ENCODE measurements around the gene SNTB2. TPM values are rescaled to one million over a fixed set of nuclear protein-coding genes. Genes with fewer than 3 reads are reported as not detected.
"Not testable (repeated sequence)": the region's sequence is repeated elsewhere in the genome, so short reads cannot be mapped to it uniquely, and the experiment has no call there.

Gene SNTB2
- total RNA-seq, 4 donors from 2014 or later: 39.1 to 137 (median 43.0) TPM

DNA sequence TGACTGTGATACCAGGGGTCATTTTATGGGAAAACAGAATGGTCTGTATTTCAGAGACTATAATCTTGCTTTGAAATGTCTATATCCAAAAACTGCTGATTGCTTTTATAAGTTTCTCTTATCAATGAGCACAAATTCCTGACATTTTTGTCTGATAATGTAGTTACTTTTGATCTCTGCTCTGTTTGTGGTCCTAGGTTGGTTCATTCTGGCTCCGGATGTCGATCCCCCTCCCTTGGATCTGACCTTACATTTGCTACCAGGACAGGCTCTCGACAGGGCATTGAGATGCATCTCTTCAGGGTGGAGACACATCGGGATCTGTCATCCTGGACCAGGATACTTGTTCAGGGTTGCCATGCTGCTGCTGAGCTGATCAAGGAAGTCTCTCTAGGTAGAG, 96.9 kb downstream of the SNTB2 start:
- Histone ChIP-seq H3K36me3 (peaks cover 0 to 43% of the 10 kb centered on the region in 2 donors), H3K27me3 (no peaks in the 10 kb centered on the region), H3K4me1 (peaks cover 0 to 17% (median 0%) of the 10 kb centered on the region in 3 donors), H3K27ac (no peak overlapping the region), H3K9me3 (no peaks in the 10 kb centered on the region), H3K4me3 (no peak overlapping the region)
- TF ChIP-seq POLR2AphosphoS5 (IDR thresholded peaks at IDR 0.05): no peak
- TF ChIP-seq EP300 (IDR thresholded peaks at IDR 0.05): no peak
- no peak for TF ChIP-seq CTCF (IDR thresholded peaks at IDR 0.05)
- TF ChIP-seq POLR2A (IDR thresholded peaks at IDR 0.05): no peak
- ATAC-seq: no peak
- 80% methylated on average over 4 of the region's 4 CpGs; no CpG with 5 or more reads in 1 of the 2 donors for WGBS, 2 donors (ENCODE audit: low coverage in 1 of 2)

DNA sequence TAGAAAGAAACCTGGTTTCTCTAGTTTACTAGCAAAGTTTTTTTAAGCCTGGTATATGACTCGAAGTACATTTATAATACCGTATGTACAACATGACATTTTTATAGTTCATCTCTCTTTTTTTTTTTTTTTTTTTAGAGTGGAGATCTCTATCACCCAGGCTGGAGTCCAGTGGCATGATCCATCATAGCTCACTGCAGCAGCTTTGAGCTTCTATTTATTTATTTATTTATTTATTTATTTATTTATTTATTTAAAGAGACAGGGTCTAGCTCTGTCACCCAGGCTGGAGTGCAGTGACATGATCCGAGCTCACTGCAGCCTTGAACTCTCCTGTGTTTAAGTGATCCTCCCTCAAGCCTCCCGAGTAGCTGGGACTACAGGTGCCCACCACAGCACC, 98.3 kb downstream of the SNTB2 start:
- Histone ChIP-seq H3K36me3 (peaks cover 0 to 52% of the 10 kb centered on the region in 2 donors), H3K4me1 (peaks cover 0 to 17% (median 0%) of the 10 kb centered on the region in 3 donors), H3K9me3 (no peaks in the 10 kb centered on the region), H3K27me3 (no peaks in the 10 kb centered on the region), H3K27ac (no peak overlapping the region), H3K4me3 (no peak overlapping the region)
- ATAC-seq: no peak
- TF ChIP-seq CTCF (IDR thresholded peaks at IDR 0.05) (no peak), POLR2A (IDR thresholded peaks at IDR 0.05) (no peak), POLR2AphosphoS5 (IDR thresholded peaks at IDR 0.05) (no peak), EP300 (IDR thresholded peaks at IDR 0.05) (no peak)
- 76 to 93% methylated on average over 4 of the region's 4 CpGs for WGBS, 2 donors (ENCODE audit: low coverage in 1 of 2)

DNA sequence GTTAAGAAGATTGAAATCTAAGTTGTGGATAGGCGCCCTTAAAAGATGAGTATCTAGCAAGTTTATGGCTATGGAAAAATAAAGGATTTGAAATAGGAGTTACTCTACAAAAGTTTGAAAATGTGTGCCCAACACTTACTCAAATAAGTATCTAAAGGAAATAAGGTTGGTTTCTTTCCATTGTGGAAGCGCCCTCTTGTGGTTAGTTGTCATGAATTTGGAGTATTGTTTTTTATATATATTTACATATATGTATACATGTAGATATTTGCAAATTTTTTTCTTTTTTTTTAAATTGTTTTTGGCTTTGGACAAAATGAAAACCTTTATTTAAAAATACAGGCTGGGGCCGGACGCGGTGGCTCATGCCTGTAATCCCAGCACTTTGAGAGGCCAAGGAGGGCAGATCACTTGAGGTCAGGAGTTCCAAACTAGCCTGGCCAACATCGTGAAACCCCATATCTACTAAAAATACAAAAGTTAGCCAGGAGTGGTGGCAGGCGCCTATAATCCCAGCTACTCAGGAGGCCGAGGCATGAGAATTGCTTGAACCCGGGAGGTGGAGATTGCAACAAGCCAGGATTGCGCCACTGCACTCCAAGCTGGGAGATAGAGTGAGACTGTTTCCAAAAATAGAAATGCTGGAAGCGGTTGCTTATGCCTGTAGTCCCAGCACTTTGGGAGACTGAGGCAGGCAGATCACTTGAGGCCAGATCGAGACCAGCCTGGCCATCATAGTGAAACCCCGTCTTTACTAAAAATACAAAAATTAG, 100.2 kb downstream of the SNTB2 start:
- Histone ChIP-seq H3K27me3 (no peaks in the 10 kb centered on the region), H3K27ac (no peak overlapping the region), H3K4me3 (no peak overlapping the region), H3K36me3 (peaks cover 0 to 59% of the 10 kb centered on the region in 2 donors), H3K9me3 (no peaks in the 10 kb centered on the region), H3K4me1 (peaks cover 0 to 17% (median 0%) of the 10 kb centered on the region in 3 donors)
- ATAC-seq: peak; percentile 57
- WGBS, 2 donors (ENCODE audit: low coverage in 1 of 2): 45 to 57% methylated on average over 10 to 13 of the region's 13 CpGs
- TF ChIP-seq POLR2A (IDR thresholded peaks at IDR 0.05) (no peak), EP300 (IDR thresholded peaks at IDR 0.05) (no peak), CTCF (IDR thresholded peaks at IDR 0.05) (peak; percentile 60 to 65 (median 62)), POLR2AphosphoS5 (IDR thresholded peaks at IDR 0.05) (no peak)

DNA sequence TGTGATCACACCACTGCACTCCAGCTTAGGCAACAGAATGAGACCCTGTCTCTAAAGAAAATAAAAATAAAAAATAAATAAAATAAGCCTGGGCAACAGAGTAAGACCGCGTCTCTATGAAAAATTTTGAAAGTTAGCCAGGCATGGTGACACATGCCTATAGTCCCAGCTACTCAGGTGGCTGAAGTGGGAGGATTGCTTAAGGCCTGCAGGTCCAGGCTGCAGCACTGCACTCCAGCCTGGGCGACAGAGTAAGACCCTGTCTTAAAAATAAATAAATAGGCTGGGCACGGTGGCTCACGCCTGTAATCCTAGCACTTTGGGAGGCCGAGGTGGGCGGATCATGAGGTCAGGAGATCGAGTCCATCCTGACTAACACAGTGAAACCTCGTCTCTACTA, 104.7 kb downstream of the SNTB2 start:
- not testable (repeated sequence) for H3K27ac ChIP-seq, ATAC-seq, H3K9me3 ChIP-seq, H3K4me3 ChIP-seq, H3K27me3 ChIP-seq
- peaks cover 0 to 40% of the 10 kb centered on the region in 2 donors for H3K36me3 ChIP-seq
- peaks cover 0 to 12% (median 0%) of the 10 kb centered on the region in 3 donors for H3K4me1 ChIP-seq
- WGBS, 2 donors (ENCODE audit: low coverage in 1 of 2): 91 to 96% methylated on average over 7 to 8 of the region's 9 CpGs

DNA sequence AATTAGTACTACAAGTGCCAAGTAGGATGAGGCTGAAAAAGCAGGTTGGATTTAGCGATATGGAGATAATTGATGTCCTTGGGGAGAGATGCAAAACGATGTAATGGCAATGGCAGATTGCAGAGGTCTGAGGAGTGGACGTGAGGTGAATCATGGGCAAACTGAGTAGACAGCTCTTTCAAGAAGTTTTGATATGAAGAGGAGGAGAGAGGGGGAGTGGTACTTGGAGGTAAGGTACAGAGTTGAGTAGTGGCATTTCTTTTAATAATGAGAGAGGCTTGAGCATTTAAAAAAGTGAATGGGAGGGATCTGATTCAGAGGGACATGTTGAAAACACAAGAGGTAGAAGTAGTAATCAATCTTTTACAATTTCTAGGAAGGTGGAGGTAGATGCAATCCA, 106.4 kb downstream of the SNTB2 start:
- H3K4me3 ChIP-seq: no peak overlapping the region
- peaks cover 0 to 47% of the 10 kb centered on the region in 2 donors for H3K36me3 ChIP-seq
- H3K27ac ChIP-seq: no peak overlapping the region
- no peaks in the 10 kb centered on the region for H3K27me3 ChIP-seq
- H3K9me3 ChIP-seq: no peaks in the 10 kb centered on the region
- TF ChIP-seq CTCF (IDR thresholded peaks at IDR 0.05) (no peak), POLR2AphosphoS5 (IDR thresholded peaks at IDR 0.05) (no peak), POLR2A (IDR thresholded peaks at IDR 0.05) (no peak), EP300 (IDR thresholded peaks at IDR 0.05) (no peak)
- H3K4me1 ChIP-seq: no peaks in the 10 kb centered on the region
- no peak for ATAC-seq
- WGBS, 2 donors (ENCODE audit: low coverage in 1 of 2): 75 to 82% methylated on average over 3 of the region's 3 CpGs
